Measurements from ENCODE around the gene IRF1. TPM values are rescaled to one million over a fixed set of nuclear protein-coding genes. Genes with fewer than 3 reads are reported as not detected.
A peak's percentile ranks its signal among the peaks of the same experiment; 100 is the strongest.

IRF1 gene
- total and polyA plus RNA-seq, 2 of the 4 experiments (the other 2 are of a cell fraction): 11.1 to 18.9 TPM

- dilution Hi-C loops (cut with HindIII; ENCODE audit: low sequenced_read_pairs, unreplicated experiment) (no loop called here), in situ Hi-C loops (cut with MboI; ENCODE audit: low sequenced_read_pairs) (loop anchor here (25.0 kb wide), 1 partner anchor 393 kb away; no protein-coding TSS in a partner anchor), intact Hi-C loops (cut with micrococcal nuclease) (no loop called here)
- ChIA-PET POLR2A (ENCODE audit: unreplicated experiment) (interaction anchor here (0.6 to 1.1 kb wide), 2 partner anchors 10 to 42 kb away, joined by 3 read pairs; no protein-coding TSS in a partner anchor), CTCF (interaction anchor here (1.2 kb wide), 1 partner anchor 10 kb away, joined by 6 read pairs; the partner anchor contains the start of gene IRF1)
- no peaks in the 10 kb centered on the region for H3K4me1 ChIP-seq (ENCODE audit: control insufficient read depth, insufficient read depth, low read length)
- H3K36me3 ChIP-seq (ENCODE audit: control insufficient read depth, insufficient read depth, low read length): peaks cover 26% of the 10 kb centered on the region
- no peaks in the 10 kb centered on the region for H3K9me3 ChIP-seq (ENCODE audit: control insufficient read depth, insufficient read depth, low read length)
- H2BK120ac ChIP-seq (ENCODE audit: low read depth, low read length): no peak overlapping the region
- no peak overlapping the region for H3K18ac ChIP-seq (ENCODE audit: low read depth, low read length)
- H4K20me1 ChIP-seq (ENCODE audit: insufficient read depth, low read length): 0 out of 2 replicates have a peak, but pooled peaks cover 2% of the 10 kb centered on the region
- H3K4me2 ChIP-seq (ENCODE audit: low read depth, low read length): no peak overlapping the region
- H3K27me3 ChIP-seq (ENCODE audit: control insufficient read depth, insufficient read depth, low read length): no peaks in the 10 kb centered on the region
- no peak overlapping the region for H2BK5ac ChIP-seq (ENCODE audit: low read depth, low read length, poor library complexity, severe bottlenecking)
- H2AK9ac ChIP-seq (replicated peaks; ENCODE audit: low read depth, low read length, poor library complexity): no peak overlapping the region
- H3K27ac ChIP-seq (ENCODE audit: insufficient read depth, low read length): no peak overlapping the region
- no peak overlapping the region for H3K56ac ChIP-seq (ENCODE audit: extremely low read depth, insufficient read depth, low read length)
- DNase-seq (no peak), ATAC-seq (ENCODE audit: low read depth) (no peak)
- no peak overlapping the region for H4K5ac ChIP-seq (ENCODE audit: low read depth, low read length)
- peaks cover 8 to 26% of the 10 kb centered on the region in 2 experiments; a peak in 3 of 4 replicates for H3K79me1 ChIP-seq (ENCODE audit: low read depth in 1 of 2, low read length in 2 of 2)
- BruUV-seq (replicated peaks): no TSS peak
- no peak overlapping the region for H2BK20ac ChIP-seq (ENCODE audit: low read depth, low read length)
- no peak overlapping the region for H3K9ac ChIP-seq (ENCODE audit: low read depth, low read length)
- no peak overlapping the region for H2BK15ac ChIP-seq (ENCODE audit: low read depth, low read length)
- WGBS, 2 experiments (ENCODE audit: extremely low coverage in 2 of 2, insufficient read length in 1 of 2): 96% methylated on average over 4 of the region's 5 CpGs; no CpG with 5 or more reads in 1 of the 2 experiments
- H3K4me3 ChIP-seq (ENCODE audit: insufficient read depth, low read depth, low read length): no peak overlapping the region
- H4K8ac ChIP-seq (ENCODE audit: low read depth in 2 of 2, low read length in 2 of 2): no peak overlapping the region
- TF ChIP-seq MXI1 (IDR thresholded peaks at IDR 0.05; ENCODE audit: borderline replicate concordance, low read depth, low read length) (no peak), POLR2A (IDR thresholded peaks at IDR 0.05; ENCODE audit: low read depth, low read length) (peak; percentile 1; the same call in 1 of the 2 replicates), MAZ (IDR thresholded peaks at IDR 0.05; ENCODE audit: borderline replicate concordance, low read depth, low read length) (no peak)
- H3K14ac ChIP-seq (replicated peaks; ENCODE audit: low read depth, low read length): no peak overlapping the region
- no peak overlapping the region for H3K4ac ChIP-seq (ENCODE audit: low read depth, low read length)
- no peak overlapping the region for H2AK5ac ChIP-seq (ENCODE audit: low read depth, low read length)
- no peak overlapping the region for H2AFZ ChIP-seq (replicated peaks; ENCODE audit: low read length, poor library complexity)
- peaks cover 22% of the 10 kb centered on the region; the same call in 1 of the 2 replicates for H3K9me1 ChIP-seq (ENCODE audit: insufficient read depth, low read length)
- H4K91ac ChIP-seq (ENCODE audit: insufficient read depth, low read depth, low read length): no peak overlapping the region
- H3K23ac ChIP-seq (ENCODE audit: low read depth, low read length): no peak overlapping the region
Measured at GRCh38 chr5:132480546-132480892, 10.1 kb downstream of the IRF1 start.
